K562 (cell line): ENCODE data around the gene NUP205.

Experiments used
- ATF7 ChIP-seq: fragments of 450-650 bp; IDR thresholded peaks from 2 replicates; pipeline ENCODE4 v1.7.1; 2014; ENCODE audit warnings: mild to moderate bottlenecking, moderate library complexity
- CREB1 ChIP-seq, 2 experiments: sonication (generic) in 1 of 2; formaldehyde crosslinking in 1 of 2; IDR thresholded peaks; 2 replicates each; pipeline versions ENCODE4 v1.6.1 to v1.8.0; 2012 to 2022; ENCODE audit warnings: inconsistent platforms in 1 of 2, mild to moderate bottlenecking in 1 of 2, missing genetic modification reagents in 1 of 2, moderate library complexity in 1 of 2
- POLR2AphosphoS5 ChIP-seq: IDR thresholded peaks from 2 replicates; pipeline ENCODE4 v1.6.1; 2011; ENCODE audit warnings: mild to moderate bottlenecking, low read depth, low read length, moderate library complexity; ENCODE audit not compliant: control insufficient read depth, insufficient read depth
- TF ChIP-seq, protein P1 (sequence below): sonication (generic); formaldehyde crosslinking; IDR thresholded peaks from 2 replicates; pipeline ENCODE4 v1.8.1; 2023; ENCODE audit warnings: missing genetic modification reagents, mild to moderate bottlenecking, borderline replicate concordance
- TF ChIP-seq, protein P2 (sequence below): sonication (generic); formaldehyde crosslinking; IDR thresholded peaks from 2 replicates; pipeline ENCODE4 v1.9.0; 2022; ENCODE audit warnings: mild to moderate bottlenecking, missing genetic modification reagents

DNA sequence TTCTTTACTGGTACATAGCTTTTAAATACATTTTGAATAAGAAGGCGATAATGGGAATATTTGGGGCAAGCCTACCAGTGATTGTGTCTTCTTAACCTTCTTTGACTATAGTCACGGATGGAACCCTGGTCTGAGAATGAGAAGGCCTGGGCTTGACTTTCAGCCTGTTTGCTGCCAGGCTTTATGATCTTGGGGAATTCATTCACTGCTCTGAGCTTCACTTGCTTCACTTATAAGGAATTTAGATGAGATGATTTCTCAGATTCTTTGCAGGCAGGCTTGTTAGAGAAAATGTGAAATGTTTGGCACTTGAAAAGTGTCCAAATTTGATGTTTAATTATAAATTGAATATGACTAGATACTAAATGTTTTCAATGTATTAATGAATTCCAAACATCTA lies 42.5 kb downstream of the NUP205 start:
- TF ChIP-seq, protein P1, sequence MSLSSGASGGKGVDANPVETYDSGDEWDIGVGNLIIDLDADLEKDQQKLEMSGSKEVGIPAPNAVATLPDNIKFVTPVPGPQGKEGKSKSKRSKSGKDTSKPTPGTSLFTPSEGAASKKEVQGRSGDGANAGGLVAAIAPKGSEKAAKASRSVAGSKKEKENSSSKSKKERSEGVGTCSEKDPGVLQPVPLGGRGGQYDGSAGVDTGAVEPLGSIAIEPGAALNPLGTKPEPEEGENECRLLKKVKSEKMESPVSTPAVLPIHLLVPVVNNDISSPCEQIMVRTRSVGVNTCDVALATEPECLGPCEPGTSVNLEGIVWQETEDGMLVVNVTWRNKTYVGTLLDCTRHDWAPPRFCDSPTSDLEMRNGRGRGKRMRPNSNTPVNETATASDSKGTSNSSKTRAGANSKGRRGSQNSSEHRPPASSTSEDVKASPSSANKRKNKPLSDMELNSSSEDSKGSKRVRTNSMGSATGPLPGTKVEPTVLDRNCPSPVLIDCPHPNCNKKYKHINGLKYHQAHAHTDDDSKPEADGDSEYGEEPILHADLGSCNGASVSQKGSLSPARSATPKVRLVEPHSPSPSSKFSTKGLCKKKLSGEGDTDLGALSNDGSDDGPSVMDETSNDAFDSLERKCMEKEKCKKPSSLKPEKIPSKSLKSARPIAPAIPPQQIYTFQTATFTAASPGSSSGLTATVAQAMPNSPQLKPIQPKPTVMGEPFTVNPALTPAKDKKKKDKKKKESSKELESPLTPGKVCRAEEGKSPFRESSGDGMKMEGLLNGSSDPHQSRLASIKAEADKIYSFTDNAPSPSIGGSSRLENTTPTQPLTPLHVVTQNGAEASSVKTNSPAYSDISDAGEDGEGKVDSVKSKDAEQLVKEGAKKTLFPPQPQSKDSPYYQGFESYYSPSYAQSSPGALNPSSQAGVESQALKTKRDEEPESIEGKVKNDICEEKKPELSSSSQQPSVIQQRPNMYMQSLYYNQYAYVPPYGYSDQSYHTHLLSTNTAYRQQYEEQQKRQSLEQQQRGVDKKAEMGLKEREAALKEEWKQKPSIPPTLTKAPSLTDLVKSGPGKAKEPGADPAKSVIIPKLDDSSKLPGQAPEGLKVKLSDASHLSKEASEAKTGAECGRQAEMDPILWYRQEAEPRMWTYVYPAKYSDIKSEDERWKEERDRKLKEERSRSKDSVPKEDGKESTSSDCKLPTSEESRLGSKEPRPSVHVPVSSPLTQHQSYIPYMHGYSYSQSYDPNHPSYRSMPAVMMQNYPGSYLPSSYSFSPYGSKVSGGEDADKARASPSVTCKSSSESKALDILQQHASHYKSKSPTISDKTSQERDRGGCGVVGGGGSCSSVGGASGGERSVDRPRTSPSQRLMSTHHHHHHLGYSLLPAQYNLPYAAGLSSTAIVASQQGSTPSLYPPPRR: no peak
- TF ChIP-seq CREB1 (IDR thresholded peaks at IDR 0.05) (no peak), CREB1 (CRISPR knock-in tag; IDR thresholded peaks at IDR 0.05) (no peak), ATF7 (no peak), POLR2AphosphoS5 (no peak)
- TF ChIP-seq, protein P2, sequence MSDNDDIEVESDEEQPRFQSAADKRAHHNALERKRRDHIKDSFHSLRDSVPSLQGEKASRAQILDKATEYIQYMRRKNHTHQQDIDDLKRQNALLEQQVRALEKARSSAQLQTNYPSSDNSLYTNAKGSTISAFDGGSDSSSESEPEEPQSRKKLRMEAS: no peak
